ENCODE measurements around the gene CREBZF. TPM values are rescaled to one million over a fixed set of nuclear protein-coding genes. Genes with fewer than 3 reads are reported as not detected.

CREBZF gene
- total RNA-seq, 1 experiment from 2014 or later: 50.2 TPM

DNA sequence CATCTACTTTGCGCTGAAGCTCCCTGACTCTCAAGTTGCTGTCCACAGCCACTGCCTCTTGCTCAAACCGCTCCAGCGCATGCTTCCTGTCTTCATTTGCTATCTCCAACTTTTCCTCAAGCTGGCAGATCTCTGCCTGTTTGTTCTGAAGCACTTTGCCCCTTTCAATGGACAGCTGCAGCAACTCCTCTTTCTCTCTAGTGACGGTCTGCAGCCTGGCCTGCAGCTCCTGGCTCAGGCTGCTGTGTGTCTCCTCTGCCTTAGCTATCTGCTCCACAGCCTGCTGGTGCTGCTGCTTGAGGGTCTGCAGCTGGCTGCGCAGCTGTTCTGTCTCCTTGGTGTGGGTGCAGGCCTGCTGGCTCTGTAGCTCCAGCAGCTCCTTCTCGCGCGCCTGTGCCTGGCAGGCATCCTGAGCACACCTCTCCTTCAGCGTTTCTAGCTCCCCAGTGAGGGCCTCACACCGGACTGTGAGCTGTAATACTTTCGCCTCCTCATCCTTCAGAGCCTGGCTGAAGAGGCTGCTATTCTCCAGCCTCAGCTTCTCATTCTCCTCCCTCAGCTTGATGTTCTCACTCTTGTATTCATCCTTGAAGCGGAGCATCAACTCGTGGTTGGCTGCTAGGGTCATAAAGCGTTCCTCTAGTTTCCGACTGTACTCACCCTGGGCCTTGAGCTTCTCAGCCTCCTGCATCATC, 20.3 kb upstream of the CREBZF start:
- H4K20me1 ChIP-seq (ENCODE audit: control insufficient read depth, insufficient read depth, insufficient read length): no peaks in the 10 kb centered on the region
- H3K27ac ChIP-seq (ENCODE audit: insufficient read length, low read depth, low read length): no peak overlapping the region
- no peak overlapping the region for H3K18ac ChIP-seq (ENCODE audit: insufficient read length, low read depth, low read length)
- peaks cover 5% of the 10 kb centered on the region; the same call in 1 of the 2 replicates for H3K4me1 ChIP-seq (ENCODE audit: insufficient read depth, low read length)
- H3K9me3 ChIP-seq (ENCODE audit: control insufficient read depth, low read depth, low read length): no peaks in the 10 kb centered on the region
- Mint-ChIP-seq H3K36me3 (ENCODE audit: insufficient read depth in 1 of 3, low read depth in 3 of 3) (no peaks in the 10 kb centered on the region), H3K27ac (no peak overlapping the region; a peak in 1 of 7 replicates), H3K4me1 (peaks cover 2 to 15% of the 10 kb centered on the region in 2 experiments), H3K27me3 (ENCODE audit: low read depth) (no peaks in the 10 kb centered on the region; the same call in 1 of the 2 replicates), H3K9me3 (no peaks in the 10 kb centered on the region), H3K4me3 (no peak overlapping the region)
- no peak overlapping the region for H2BK20ac ChIP-seq (ENCODE audit: low read depth, low read length, poor library complexity, severe bottlenecking)
- no peak overlapping the region for H2BK12ac ChIP-seq (ENCODE audit: insufficient read length, low read depth, low read length)
- no peak overlapping the region for H3K56ac ChIP-seq (ENCODE audit: insufficient read length, low read depth, low read length)
- no peak overlapping the region for H2BK120ac ChIP-seq (ENCODE audit: low read depth, low read length, poor library complexity, severe bottlenecking)
- H2AFZ ChIP-seq (ENCODE audit: low read length): no peak overlapping the region
- H3K9ac ChIP-seq (ENCODE audit: extremely low read depth, insufficient read length, low read length): no peak overlapping the region
- H4K91ac ChIP-seq (ENCODE audit: insufficient read length, low read depth, low read length): no peak overlapping the region
- no peak overlapping the region for H2AK5ac ChIP-seq (ENCODE audit: insufficient read length, low read length)
- H2BK5ac ChIP-seq (ENCODE audit: insufficient read length, low read length): no peak overlapping the region
- H3K4me2 ChIP-seq (ENCODE audit: insufficient read depth, insufficient read length, low read length): no peak overlapping the region
- no peak overlapping the region for H4K8ac ChIP-seq (replicated peaks; ENCODE audit: insufficient read length, low read depth, low read length)
- no peaks in the 10 kb centered on the region for H3K23me2 ChIP-seq (ENCODE audit: insufficient read length, low read depth, low read length, poor library complexity, severe bottlenecking)
- H4K5ac ChIP-seq (ENCODE audit: insufficient read length, low read depth, low read length): no peak overlapping the region
- no peak overlapping the region for H3K14ac ChIP-seq (ENCODE audit: insufficient read depth, low read length)
- no peaks in the 10 kb centered on the region for H3K79me2 ChIP-seq (ENCODE audit: insufficient read depth, low read length)
- H3K79me1 ChIP-seq (ENCODE audit: insufficient read depth, low read depth, low read length, poor library complexity, severe bottlenecking): no peaks in the 10 kb centered on the region
- H3T11ph ChIP-seq (ENCODE audit: low read length): no peak overlapping the region
- no peaks in the 10 kb centered on the region; the same call in 1 of the 2 replicates for H3K27me3 ChIP-seq (ENCODE audit: insufficient read depth, low read length)
- H2BK15ac ChIP-seq (ENCODE audit: low read depth, low read length): no peak overlapping the region
- H3K4ac ChIP-seq (ENCODE audit: low read depth, low read length): no peak overlapping the region
- H3K23ac ChIP-seq (ENCODE audit: insufficient read length, low read depth, low read length): no peak overlapping the region
- WGBS (ENCODE audit: extremely low coverage, insufficient read length, low lambda C conversion rate): no CpG with 5 or more reads among the region's 15 CpGs
- TF ChIP-seq, protein P1, sequence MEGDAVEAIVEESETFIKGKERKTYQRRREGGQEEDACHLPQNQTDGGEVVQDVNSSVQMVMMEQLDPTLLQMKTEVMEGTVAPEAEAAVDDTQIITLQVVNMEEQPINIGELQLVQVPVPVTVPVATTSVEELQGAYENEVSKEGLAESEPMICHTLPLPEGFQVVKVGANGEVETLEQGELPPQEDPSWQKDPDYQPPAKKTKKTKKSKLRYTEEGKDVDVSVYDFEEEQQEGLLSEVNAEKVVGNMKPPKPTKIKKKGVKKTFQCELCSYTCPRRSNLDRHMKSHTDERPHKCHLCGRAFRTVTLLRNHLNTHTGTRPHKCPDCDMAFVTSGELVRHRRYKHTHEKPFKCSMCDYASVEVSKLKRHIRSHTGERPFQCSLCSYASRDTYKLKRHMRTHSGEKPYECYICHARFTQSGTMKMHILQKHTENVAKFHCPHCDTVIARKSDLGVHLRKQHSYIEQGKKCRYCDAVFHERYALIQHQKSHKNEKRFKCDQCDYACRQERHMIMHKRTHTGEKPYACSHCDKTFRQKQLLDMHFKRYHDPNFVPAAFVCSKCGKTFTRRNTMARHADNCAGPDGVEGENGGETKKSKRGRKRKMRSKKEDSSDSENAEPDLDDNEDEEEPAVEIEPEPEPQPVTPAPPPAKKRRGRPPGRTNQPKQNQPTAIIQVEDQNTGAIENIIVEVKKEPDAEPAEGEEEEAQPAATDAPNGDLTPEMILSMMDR (conservative IDR thresholded peaks at IDR 0.05): no peak
- DNase-seq: peak; percentile 32

All from H9 (cell line).